GM23338 (cell line): ENCODE results near the gene PPM1E. TPM values are rescaled to one million over a fixed set of nuclear protein-coding genes. Genes with fewer than 3 reads are reported as not detected.
"Not testable (repeated sequence)": the region's sequence is repeated elsewhere in the genome, so short reads cannot be mapped to it uniquely, and the experiment has no call there.

Source experiments
- ATAC-seq: fragments of 200-7000 bp; cut with Tn5 transposase; 3 replicates; pipeline ENCODE4 v1.9.1; 2020
- DNase-seq: peaks from one replicate; pipeline ENCODE4 v3.0.0-alpha.2; 2015; ENCODE audit warnings: low spot score
- H2AFZ ChIP-seq: fragments of 200-600 bp; sonication (generic); 2 replicates; pipeline ENCODE4 v1.8.0; 2016; ENCODE audit warnings: antibody characterized with exemption, mild to moderate bottlenecking, moderate library complexity
- H3F3A ChIP-seq: fragments of 200-600 bp; sonication (generic); replicated peaks from 2 replicates; pipeline ENCODE4 v1.8.0; 2017; ENCODE audit warnings: antibody characterized with exemption, mixed run types, low read depth
- H3K27ac ChIP-seq: fragments of 200-600 bp; sonication (generic); 2 replicates; pipeline ENCODE4 v1.6.1; 2016; ENCODE audit warnings: low read depth
- H3K27me3 ChIP-seq: fragments of 200-600 bp; sonication (generic); 2 replicates; pipeline ENCODE4 v1.8.0; 2016; ENCODE audit warnings: mild to moderate bottlenecking, mixed run types, moderate library complexity; ENCODE audit not compliant: insufficient read depth
- H3K36me3 ChIP-seq: fragments of 200-600 bp; sonication (generic); 2 replicates; pipeline ENCODE4 v1.8.0; 2016; ENCODE audit warnings: mild to moderate bottlenecking; ENCODE audit not compliant: insufficient read depth
- H3K4me1 ChIP-seq: fragments of 200-600 bp; sonication (generic); 2 replicates; pipeline ENCODE4 v1.8.0; 2016; ENCODE audit warnings: mild to moderate bottlenecking, moderate library complexity; ENCODE audit not compliant: insufficient read depth
- H3K4me2 ChIP-seq: fragments of 200-600 bp; sonication (generic); 2 replicates; pipeline ENCODE4 v1.7.1; 2017; ENCODE audit warnings: mixed run types
- H3K4me3 ChIP-seq: fragments of 200-600 bp; sonication (generic); 2 replicates; pipeline ENCODE4 v1.6.1; 2016; ENCODE audit warnings: mixed run types
- H3K79me2 ChIP-seq: fragments of 200-600 bp; sonication (generic); replicated peaks from 2 replicates; pipeline ENCODE4 v1.8.0; 2017; ENCODE audit warnings: mild to moderate bottlenecking; ENCODE audit not compliant: insufficient read depth
- H3K9me2 ChIP-seq: fragments of 200-600 bp; sonication (generic); 2 replicates; pipeline ENCODE4 v1.8.0; 2017; ENCODE audit not compliant: insufficient read depth
- H4K20me1 ChIP-seq: fragments of 200-600 bp; sonication (generic); replicated peaks from 2 replicates; pipeline ENCODE4 v1.8.0; 2017; ENCODE audit warnings: mild to moderate bottlenecking; ENCODE audit not compliant: insufficient read depth
- H3K27ac Mint-ChIP-seq: 2 replicates; pipeline ENCODE4 v1.8.0; 2020; ENCODE audit warnings: inconsistent platforms, mild to moderate bottlenecking, moderate library complexity, mixed read lengths
- H3K27me3 Mint-ChIP-seq: 3 replicates; pipeline ENCODE4 v1.8.0; 2022; ENCODE audit warnings: low read depth, mild to moderate bottlenecking, moderate library complexity, mixed read lengths, inconsistent platforms; ENCODE audit not compliant: insufficient read depth, poor library complexity
- H3K36me3 Mint-ChIP-seq: 3 replicates; pipeline ENCODE4 v1.8.0; 2021; ENCODE audit warnings: low read depth, mild to moderate bottlenecking, inconsistent platforms, moderate library complexity, mixed read lengths
- H3K4me1 Mint-ChIP-seq: 3 replicates; pipeline ENCODE4 v1.8.0; 2020; ENCODE audit warnings: mild to moderate bottlenecking, inconsistent platforms, mixed read lengths
- H3K4me3 Mint-ChIP-seq: 3 replicates; pipeline ENCODE4 v1.8.0; 2021; ENCODE audit warnings: moderate library complexity, mild to moderate bottlenecking, inconsistent platforms, mixed read lengths
- H3K9me3 Mint-ChIP-seq: 3 replicates; pipeline ENCODE4 v1.8.0; 2020; ENCODE audit warnings: moderate library complexity, mild to moderate bottlenecking, inconsistent platforms, mixed read lengths
- CREB1 ChIP-seq: fragments of 250-450 bp; sonication (Bioruptor Pico); IDR thresholded peaks from 2 replicates; pipeline ENCODE4 v1.5.0; 2020; ENCODE audit warnings: low read depth, mild to moderate bottlenecking, moderate library complexity
- EZH2 ChIP-seq: fragments of 200-600 bp; sonication (generic); IDR thresholded peaks from one replicate; pipeline ENCODE4 v1.8.0; 2017; ENCODE audit warnings: antibody characterized with exemption, mild to moderate bottlenecking, low read depth; ENCODE audit not compliant: unreplicated experiment
- EZH2phosphoT487 ChIP-seq: fragments of 200-600 bp; sonication (generic); IDR thresholded peaks from one replicate; pipeline ENCODE4 v1.8.1; 2018; ENCODE audit warnings: antibody characterized with exemption; ENCODE audit not compliant: unreplicated experiment
- JUNB ChIP-seq: IDR thresholded peaks from one replicate; pipeline ENCODE4 v1.6.1; 2016; ENCODE audit warnings: antibody characterized with exemption; ENCODE audit not compliant: unreplicated experiment
- NANOG ChIP-seq: IDR thresholded peaks from 2 replicates; pipeline ENCODE4 v1.6.1; 2016; ENCODE audit warnings: antibody characterized with exemption, borderline replicate concordance
- POLR2AphosphoS5 ChIP-seq: IDR thresholded peaks from 2 replicates; pipeline ENCODE4 v1.6.1; 2016; ENCODE audit warnings: antibody characterized with exemption, low read depth
- STAT1 ChIP-seq: IDR thresholded peaks from one replicate; pipeline ENCODE4 v1.6.1; 2016; ENCODE audit warnings: antibody characterized with exemption; ENCODE audit not compliant: unreplicated experiment
- ZNF114 ChIP-seq: fragments of 250-450 bp; sonication (Bioruptor Pico); IDR thresholded peaks from 2 replicates; pipeline ENCODE4 v1.5.0; 2020; ENCODE audit warnings: mild to moderate bottlenecking, moderate library complexity
- ZNF331 ChIP-seq: fragments of 250-450 bp; sonication (Bioruptor Pico); IDR thresholded peaks from 2 replicates; pipeline ENCODE4 v1.5.0; 2020; ENCODE audit warnings: low read depth, mild to moderate bottlenecking, moderate library complexity
- polyA plus RNA-seq: library from polyadenylated mRNA; unstranded; fragments of >200 nt; fragmentation: Nextera tagmentation; extraction: Ambion mirVana; gene quantifications from 2 replicates; pipeline ENCODE4 v1.2.1, GENCODE V29; 2016
- total RNA-seq: library from RNA; depleted of rRNA; stranded (reverse); fragments of >200 nt; shearing (Covaris generic); gene quantifications from 2 replicates; pipeline ENCODE4 v1.2.3, GENCODE V29; 2014
- TF ChIP-seq, protein P1 (sequence below), 2 experiments: fragments of 200-600 bp in 1 of 2; sonication (generic) in 1 of 2; conservative IDR thresholded peaks; 2 replicates each; pipeline versions ENCODE4 v1.5.1 to v1.6.1; 2016 to 2017; ENCODE audit warnings: antibody characterized with exemption in 2 of 2, low read depth in 2 of 2, mild to moderate bottlenecking in 2 of 2, moderate library complexity in 1 of 2
- TF ChIP-seq, protein P2 (sequence below): IDR thresholded peaks from one replicate; pipeline ENCODE4 v1.6.1; 2018; ENCODE audit warnings: antibody characterized with exemption; ENCODE audit not compliant: unreplicated experiment
- TF ChIP-seq, protein P3 (sequence below): IDR thresholded peaks from 2 replicates; pipeline ENCODE4 v1.6.1; 2016; ENCODE audit warnings: antibody characterized with exemption

PPM1E gene
- total and polyA plus RNA-seq, 2 experiments from 2014 or later: 2.1 to 13.8 TPM

DNA sequence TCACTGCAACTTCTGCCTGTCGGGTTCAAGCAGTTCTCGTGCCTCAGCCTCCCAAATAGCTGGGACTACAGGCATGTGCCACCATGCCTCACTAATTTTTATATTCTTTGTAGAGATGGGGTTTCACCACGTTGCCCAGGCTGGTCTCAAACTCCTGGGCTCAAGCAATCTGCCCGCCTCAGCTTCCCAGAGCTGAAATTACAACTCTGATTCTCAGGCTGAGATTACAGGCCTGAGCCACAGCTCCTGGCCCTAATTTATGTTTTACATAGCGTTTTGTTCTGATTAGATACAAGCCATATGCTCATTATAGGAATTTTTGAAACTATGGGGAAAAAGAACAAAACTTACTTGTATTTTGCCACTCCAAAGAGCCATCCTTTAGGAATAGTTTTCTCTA is 22.8 kb downstream of the PPM1E start:
- not testable (repeated sequence) for H3K4me1 Mint-ChIP-seq, H3K27me3 Mint-ChIP-seq

DNA sequence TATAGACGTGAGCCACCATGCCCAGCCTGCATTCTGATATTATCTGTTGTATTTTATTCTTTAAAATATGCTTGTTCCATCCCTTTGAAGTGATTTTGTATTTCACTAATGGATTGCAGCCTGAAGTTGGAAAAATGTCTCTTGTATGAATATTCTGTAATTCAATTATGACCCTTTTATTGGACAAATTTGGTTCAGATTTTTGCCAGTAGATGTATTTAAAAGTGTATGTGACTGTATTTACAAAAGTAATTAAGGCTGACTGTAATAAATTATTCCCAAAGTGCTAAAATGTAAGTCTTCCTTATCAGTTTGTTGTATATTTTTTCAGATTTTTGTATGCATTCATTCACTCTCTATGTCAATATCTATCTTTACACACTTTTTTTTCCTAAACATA is 23.8 kb downstream of the PPM1E start:
- H3K27ac ChIP-seq: no peak overlapping the region
- no peak overlapping the region for H3K4me3 ChIP-seq
- Mint-ChIP-seq H3K4me1 (no peaks in the 10 kb centered on the region), H3K4me3 (no peak overlapping the region), H3K36me3 (no peaks in the 10 kb centered on the region; the same call in 2 of the 3 replicates), H3K27ac (no peak overlapping the region), H3K27me3 (peaks cover 3% of the 10 kb centered on the region), H3K9me3 (no peaks in the 10 kb centered on the region)
- H3K79me2 ChIP-seq: no peaks in the 10 kb centered on the region
- no peak overlapping the region for H3K4me2 ChIP-seq
- no peaks in the 10 kb centered on the region for H3K4me1 ChIP-seq
- H3K9me2 ChIP-seq: no peaks in the 10 kb centered on the region
- no peak for DNase-seq
- no peaks in the 10 kb centered on the region for H3K36me3 ChIP-seq
- H3F3A ChIP-seq: no peaks in the 10 kb centered on the region
- H2AFZ ChIP-seq: no peak overlapping the region
- no peaks in the 10 kb centered on the region for H3K27me3 ChIP-seq
- H4K20me1 ChIP-seq: no peaks in the 10 kb centered on the region
- ATAC-seq: no peak
- TF ChIP-seq CREB1 (no peak), EZH2phosphoT487 (no peak), ZNF331 (CRISPR knock-in tag) (no peak), STAT1 (no peak), JUNB (no peak), POLR2AphosphoS5 (no peak), ZNF114 (CRISPR knock-in tag) (no peak), EZH2 (no peak), NANOG (no peak)
- TF ChIP-seq, protein P1, sequence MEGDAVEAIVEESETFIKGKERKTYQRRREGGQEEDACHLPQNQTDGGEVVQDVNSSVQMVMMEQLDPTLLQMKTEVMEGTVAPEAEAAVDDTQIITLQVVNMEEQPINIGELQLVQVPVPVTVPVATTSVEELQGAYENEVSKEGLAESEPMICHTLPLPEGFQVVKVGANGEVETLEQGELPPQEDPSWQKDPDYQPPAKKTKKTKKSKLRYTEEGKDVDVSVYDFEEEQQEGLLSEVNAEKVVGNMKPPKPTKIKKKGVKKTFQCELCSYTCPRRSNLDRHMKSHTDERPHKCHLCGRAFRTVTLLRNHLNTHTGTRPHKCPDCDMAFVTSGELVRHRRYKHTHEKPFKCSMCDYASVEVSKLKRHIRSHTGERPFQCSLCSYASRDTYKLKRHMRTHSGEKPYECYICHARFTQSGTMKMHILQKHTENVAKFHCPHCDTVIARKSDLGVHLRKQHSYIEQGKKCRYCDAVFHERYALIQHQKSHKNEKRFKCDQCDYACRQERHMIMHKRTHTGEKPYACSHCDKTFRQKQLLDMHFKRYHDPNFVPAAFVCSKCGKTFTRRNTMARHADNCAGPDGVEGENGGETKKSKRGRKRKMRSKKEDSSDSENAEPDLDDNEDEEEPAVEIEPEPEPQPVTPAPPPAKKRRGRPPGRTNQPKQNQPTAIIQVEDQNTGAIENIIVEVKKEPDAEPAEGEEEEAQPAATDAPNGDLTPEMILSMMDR (conservative IDR thresholded peaks at IDR 0.05; ENCODE audit: low read depth in 2 of 2): no peak
- TF ChIP-seq, protein P2, sequence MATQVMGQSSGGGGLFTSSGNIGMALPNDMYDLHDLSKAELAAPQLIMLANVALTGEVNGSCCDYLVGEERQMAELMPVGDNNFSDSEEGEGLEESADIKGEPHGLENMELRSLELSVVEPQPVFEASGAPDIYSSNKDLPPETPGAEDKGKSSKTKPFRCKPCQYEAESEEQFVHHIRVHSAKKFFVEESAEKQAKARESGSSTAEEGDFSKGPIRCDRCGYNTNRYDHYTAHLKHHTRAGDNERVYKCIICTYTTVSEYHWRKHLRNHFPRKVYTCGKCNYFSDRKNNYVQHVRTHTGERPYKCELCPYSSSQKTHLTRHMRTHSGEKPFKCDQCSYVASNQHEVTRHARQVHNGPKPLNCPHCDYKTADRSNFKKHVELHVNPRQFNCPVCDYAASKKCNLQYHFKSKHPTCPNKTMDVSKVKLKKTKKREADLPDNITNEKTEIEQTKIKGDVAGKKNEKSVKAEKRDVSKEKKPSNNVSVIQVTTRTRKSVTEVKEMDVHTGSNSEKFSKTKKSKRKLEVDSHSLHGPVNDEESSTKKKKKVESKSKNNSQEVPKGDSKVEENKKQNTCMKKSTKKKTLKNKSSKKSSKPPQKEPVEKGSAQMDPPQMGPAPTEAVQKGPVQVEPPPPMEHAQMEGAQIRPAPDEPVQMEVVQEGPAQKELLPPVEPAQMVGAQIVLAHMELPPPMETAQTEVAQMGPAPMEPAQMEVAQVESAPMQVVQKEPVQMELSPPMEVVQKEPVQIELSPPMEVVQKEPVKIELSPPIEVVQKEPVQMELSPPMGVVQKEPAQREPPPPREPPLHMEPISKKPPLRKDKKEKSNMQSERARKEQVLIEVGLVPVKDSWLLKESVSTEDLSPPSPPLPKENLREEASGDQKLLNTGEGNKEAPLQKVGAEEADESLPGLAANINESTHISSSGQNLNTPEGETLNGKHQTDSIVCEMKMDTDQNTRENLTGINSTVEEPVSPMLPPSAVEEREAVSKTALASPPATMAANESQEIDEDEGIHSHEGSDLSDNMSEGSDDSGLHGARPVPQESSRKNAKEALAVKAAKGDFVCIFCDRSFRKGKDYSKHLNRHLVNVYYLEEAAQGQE: no peak
- TF ChIP-seq, protein P3, sequence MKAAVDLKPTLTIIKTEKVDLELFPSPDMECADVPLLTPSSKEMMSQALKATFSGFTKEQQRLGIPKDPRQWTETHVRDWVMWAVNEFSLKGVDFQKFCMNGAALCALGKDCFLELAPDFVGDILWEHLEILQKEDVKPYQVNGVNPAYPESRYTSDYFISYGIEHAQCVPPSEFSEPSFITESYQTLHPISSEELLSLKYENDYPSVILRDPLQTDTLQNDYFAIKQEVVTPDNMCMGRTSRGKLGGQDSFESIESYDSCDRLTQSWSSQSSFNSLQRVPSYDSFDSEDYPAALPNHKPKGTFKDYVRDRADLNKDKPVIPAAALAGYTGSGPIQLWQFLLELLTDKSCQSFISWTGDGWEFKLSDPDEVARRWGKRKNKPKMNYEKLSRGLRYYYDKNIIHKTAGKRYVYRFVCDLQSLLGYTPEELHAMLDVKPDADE: no peak

More for the DNA sequence above, 22.8 kb downstream of the PPM1E start:
- H3K27me3 ChIP-seq, H3F3A ChIP-seq, H3K27ac Mint-ChIP-seq, H4K20me1 ChIP-seq, H3K9me3 Mint-ChIP-seq, H3K9me2 ChIP-seq, H3K79me2 ChIP-seq, H3K4me1 ChIP-seq, ATAC-seq, H3K27ac ChIP-seq, H3K4me3 Mint-ChIP-seq, DNase-seq, H3K36me3 Mint-ChIP-seq, H3K4me2 ChIP-seq, H2AFZ ChIP-seq, H3K36me3 ChIP-seq, H3K4me3 ChIP-seq: not testable (repeated sequence)
